Stimulated activated CD4-positive, alpha-beta T cell treated with anti-CD3 and anti-CD28 coated beads, Interleukin-12 subunit alpha, Interleukin-12 subunit beta, amount 100 ng/mL, for 4 hours (primary cell): Measurements from ENCODE around the gene ATRIP.
"Not testable (repeated sequence)": the region's sequence is repeated elsewhere in the genome, so short reads cannot be mapped to it uniquely, and the experiment has no call there.

ENCODE experiments used
- DNase-seq: peaks from one replicate; pipeline ENCODE4 v3.0.0-alpha.2; 2020

The ATRIP gene

DNA sequence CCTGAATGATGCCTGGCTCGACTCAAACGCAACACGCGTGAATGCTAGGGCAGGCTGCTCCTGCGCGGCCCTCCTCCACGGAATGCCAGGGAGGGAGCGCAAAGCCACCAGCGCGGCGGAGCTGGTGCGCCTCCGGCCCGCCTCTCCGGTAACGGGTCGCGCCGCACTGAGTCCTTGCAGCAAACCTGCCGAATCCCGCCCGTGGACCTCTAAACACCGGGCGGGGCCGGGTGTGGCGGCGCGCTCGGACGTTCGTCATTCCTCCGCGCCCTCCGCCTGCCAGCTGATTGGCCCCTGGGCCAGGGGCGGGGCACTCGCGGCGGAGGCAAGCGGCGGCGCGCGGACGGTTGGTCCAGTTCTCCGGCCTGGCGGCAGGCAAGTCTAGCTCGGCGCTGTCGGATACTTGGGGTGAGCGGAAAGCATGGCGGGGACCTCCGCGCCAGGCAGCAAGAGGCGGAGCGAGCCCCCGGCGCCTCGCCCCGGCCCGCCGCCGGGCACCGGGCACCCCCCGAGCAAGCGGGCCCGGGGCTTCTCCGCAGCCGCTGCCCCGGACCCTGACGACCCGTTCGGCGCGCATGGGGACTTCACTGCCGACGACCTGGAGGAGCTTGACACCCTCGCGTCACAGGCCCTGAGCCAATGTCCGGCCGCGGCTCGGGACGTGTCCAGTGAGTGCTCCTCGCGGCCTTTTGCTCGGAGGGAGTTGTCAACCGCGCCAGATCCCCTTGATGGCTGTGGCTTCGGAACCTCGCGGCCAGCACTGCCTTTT is at the start of gene ATRIP:
ATRIP (plus strand) TSS at position 313 of the 769 bp plus-strand sequence; CDS start at position 422, 109 bp downstream.
- DNase-seq: peak; percentile 85

DNA sequence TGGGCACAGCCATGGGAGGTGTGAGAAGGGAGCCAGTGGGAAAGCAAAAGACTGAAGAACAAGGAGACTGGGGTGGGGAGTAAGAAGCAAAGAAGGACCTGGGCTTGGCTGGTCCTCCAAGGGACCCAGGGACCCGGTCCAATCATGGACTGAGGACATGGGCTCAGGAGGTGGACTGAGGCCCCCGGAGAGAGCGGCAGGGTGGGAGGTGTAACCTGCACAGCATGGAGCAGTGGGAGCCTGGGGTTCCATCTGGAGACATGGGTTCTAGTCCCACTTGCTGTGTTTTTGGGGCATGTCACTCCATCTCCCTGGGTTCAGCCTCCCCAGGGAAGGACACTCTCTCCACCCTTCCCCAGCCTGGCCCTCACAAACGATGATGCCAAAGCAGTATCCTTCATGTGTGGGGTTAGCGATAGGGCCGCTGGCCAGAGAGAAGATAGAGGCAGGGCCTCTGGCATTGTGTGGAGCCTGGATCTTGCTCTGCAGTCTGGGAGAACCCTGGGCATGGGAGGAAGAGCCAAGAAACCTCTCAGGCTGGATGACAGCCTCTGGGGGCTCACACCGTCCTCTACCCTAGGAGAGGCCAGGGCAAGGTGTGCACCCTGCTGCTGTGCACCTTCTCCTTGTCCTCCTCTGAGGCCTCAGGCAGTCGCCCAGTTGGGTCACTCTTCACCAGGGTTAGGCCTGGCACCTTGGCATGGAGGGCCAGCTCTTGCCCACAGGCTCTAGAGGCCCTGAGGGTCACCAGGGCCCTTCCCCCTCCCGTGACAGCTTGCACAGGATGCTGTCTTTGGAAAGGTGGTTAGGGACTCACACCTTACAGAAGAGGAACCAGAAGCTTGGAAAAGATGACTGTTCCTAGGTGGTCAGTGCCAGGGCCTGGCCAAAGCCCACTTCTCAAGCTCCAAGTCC is 48.5 kb upstream of the ATRIP start:
- no peak for DNase-seq

DNA sequence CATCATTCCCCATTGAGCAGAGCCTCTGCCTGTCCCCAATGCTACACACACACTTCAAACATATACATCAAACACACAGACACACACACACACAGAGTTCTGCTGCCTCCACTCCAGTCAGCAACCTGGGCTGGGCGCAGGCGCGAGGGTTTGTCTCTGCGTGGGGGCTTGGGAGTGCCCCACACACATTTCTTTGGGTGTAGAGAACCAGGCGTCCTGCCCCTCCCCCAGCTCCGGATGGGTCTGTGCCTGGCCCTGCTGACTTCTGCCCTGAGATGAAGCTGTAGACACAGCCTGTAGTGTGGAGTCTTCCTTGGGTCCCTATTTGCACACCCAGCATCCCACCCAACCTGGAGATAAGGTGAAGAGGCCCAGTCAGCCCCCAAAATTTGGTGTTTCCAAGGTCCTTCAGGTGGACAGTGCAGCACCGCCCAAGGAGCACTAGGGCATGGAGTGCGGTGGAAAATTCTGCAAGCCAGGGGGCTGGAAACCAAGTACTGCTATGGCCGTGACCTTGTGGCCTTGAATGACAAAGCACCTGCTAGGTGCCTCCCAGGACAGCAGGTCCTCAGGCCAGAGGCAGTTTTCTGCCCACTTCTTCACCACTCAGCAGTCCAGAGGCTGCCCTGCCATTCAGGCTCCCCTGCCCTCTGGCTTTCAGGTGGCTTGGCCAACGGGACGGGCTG is 47.7 kb upstream of the ATRIP start:
- DNase-seq: no peak

- no peak for DNase-seq
Measured at GRCh38 chr3:48399387-48400172, 47.0 kb upstream of the ATRIP start.

DNA sequence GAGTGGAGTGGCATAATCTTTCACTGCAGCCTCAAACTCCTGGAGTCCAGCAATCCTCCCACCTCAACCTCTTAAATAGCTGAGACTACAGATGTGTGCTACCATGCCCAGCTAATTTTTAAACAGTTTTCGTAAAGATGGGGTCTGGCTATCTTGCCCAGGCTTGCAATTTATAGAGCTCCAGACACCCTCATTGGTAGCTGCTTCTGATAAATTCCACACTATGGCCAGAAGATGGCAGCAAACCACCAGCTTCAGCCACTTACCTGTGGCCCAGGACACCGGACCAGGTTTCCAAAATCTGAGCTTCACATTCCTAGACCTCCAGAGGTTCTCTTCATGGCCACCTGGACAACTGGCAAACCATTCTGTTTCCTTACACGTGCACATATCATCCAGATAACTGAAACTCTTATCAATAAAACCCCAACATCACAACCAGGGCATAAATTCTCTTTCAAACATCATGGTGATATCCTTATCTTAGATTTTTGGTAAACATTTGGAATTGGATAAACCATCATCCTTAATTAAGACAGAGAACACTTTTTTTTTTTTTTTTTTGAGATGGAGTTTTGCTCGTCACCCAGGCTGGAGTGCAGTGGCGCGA is 45.6 kb upstream of the ATRIP start:
- DNase-seq: peak; percentile 42

GRCh38 chr3:48401434-48401901 is 45.1 kb upstream of the ATRIP start:
- DNase-seq: not testable (repeated sequence)

GRCh38 chr3:48402281-48402732 is 44.2 kb upstream of the ATRIP start:
- DNase-seq: no peak

- DNase-seq: no peak
Measured at GRCh38 chr3:48402907-48403306, 43.6 kb upstream of the ATRIP start.

- DNase-seq: no peak
Measured at GRCh38 chr3:48403533-48404439, 42.8 kb upstream of the ATRIP start.

GRCh38 chr3:48404440-48405342 is 41.8 kb upstream of the ATRIP start:
- DNase-seq: no peak

DNA sequence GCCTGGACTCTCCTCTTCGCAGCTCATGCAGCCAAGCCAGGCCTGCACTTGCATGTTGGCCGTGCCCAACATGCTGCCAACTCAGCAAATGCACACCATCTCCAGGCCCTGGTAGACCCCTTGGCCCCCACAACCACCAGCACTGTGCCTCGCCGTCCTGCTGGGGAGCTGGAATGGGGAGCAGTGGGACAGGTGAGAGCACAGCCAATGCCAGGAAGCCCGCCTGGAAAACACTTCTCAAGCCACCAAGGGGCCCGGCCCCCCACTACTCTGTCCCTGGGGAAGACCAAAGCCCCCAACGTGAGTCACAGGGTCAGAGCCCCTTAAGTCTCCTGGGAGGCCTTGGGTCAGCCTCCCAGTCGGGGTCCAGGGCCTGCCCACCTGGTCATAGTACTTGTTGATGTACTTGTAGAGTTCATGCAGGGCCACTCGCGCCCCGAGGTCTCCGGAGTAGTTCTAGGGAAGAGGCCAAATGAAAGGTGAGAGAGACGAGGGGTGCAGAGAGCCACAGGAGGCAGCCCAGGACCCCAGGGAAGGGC is 41.1 kb upstream of the ATRIP start:
- DNase-seq: no peak

DNA sequence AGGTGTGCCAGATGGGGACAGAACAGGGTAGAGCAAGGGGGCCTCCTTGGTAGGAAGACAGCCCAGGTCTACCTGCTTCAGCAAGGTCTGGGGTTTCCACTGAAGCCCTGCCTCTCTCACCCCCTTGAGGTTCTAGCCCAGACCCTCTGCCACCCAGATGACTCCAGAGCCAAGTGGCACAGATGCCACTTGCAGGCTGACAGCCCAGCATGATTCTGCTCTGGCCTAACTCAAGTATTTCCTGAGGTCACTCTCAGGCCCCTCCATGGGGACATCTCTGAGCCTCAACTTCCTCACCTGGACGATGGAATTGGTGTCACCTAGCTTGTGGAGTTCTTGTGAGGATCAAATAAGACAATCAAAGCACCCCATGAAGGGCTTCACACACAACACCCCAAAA is 40.6 kb upstream of the ATRIP start:
- no peak for DNase-seq

DNA sequence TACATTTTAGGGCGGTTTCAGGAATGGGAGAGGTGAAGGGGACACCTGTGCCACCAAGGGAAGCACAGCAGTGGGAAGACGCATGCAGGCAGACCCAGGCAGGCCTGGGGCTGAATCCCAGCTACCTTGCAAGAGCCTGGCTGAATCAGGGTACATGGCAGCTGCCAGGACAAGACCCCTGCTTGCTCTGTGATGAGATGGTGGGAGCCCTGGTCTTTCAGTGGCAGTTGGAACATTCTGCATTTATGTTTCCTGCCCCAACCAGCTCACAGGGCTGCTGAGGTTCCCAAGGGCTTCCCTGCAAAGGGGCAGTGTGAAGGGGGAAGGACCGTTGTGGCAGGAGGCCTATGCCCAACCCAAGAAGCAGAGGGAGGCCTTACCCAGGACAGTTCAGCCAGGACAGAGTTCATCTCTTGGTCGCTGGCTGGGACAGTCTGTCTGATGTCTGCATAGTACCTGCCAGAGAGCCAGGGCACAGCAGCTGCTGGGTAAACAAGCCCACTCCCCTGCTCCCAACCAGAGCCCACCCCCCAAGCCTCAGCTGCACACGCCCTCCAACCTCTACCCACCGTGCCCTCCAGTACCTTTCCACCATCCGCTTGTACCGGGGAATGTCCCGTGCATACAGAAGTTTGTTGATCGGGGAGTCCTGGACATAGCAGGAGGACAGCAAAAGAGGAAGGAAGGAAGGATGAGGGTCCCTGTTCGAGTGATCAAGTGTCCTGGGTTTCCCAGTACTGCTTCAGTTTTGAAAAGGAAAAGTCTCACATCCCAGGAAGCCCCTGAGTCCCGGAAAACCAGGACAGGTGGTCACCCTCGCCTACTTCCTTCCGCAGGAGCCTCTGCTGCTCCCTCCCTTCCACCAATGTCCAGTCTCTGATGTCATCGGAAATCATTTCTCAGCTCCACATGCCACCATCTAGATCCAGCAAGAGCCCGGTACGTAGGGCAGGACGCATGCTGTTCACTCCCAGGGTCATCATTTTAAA is 39.8 kb upstream of the ATRIP start:
- DNase-seq: no peak

GRCh38 chr3:48407542-48408099 is 38.9 kb upstream of the ATRIP start:
- no peak for DNase-seq

- no peak for DNase-seq
Measured at GRCh38 chr3:48408823-48409281, 37.7 kb upstream of the ATRIP start.

DNA sequence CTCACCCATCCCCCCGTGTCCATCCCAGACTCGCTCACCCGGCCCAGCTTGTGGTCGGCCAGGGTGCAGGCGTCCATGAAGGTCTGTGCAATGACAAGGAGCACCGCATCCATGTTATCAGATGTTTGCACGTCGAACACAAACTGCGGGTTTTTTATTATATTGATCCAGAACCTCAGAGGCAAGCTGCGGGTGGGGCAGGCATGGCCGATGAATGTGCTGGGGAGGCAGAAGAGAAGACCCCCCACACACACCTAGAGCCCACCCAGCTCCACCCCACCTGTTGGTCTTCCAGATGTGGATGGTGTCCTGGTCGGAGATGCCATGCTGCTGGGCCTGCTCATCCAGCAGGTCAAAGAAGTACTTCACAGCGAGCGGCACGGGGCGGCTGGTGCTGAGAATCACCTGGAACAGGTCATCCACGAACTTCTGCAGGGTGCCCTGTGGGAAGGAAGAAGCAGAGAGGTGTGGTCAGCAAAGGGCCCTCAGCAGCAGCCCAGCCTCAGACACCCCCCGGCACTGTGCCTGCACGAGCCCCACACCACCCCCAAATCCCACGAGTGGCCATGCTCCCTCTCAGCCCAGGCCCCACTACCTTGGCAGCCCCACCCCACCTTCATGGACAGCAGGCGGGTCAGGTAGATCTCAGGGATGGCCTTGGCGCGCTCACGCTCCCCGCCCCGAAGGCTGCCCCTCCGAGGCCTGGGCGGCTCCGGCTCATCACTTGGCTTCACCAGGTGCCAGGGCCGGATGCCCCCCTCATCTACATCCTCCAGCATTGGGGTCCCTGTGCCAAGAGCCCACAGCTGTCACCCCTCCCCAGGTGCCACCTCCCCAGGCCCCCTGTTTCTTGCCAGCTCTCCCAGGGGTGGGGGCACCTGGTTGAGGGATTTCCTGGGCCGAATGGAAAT is 37.0 kb upstream of the ATRIP start:
- DNase-seq: no peak
